ENCODE results near the gene KRT84. TPM values are rescaled to one million over a fixed set of nuclear protein-coding genes. Genes with fewer than 3 reads are reported as not detected.

KRT84 gene
- total RNA-seq, 3 donors from 2014 or later (not counting 1 experiment from before 2014, with no cell fraction given) = not detected

- H3K27ac ChIP-seq (ENCODE audit: low read length) = no peak within 1 kb of the TSS
- H3K4me3 ChIP-seq (ENCODE audit: low read length) = no peak within 1 kb of the TSS
- Mint-ChIP-seq H3K27me3 (ENCODE audit: low read depth in 2 of 2) (peaks cover 55 to 63% of the 10 kb centered on the region in 2 donors), H3K36me3 (no peaks in the 10 kb centered on the region), H3K27ac (no peak within 1 kb of the TSS), H3K9me3 (no peaks in the 10 kb centered on the region), H3K4me1 (peaks cover 2 to 13% of the 10 kb centered on the region in 2 donors), H3K4me3 (no peak within 1 kb of the TSS)
- ATAC-seq (no peak), DNase-seq (no peak)
- H3K9me3 ChIP-seq (ENCODE audit: control insufficient read depth, insufficient read depth, low read length) = no peaks in the 10 kb centered on the region
- TF ChIP-seq CTCF (IDR thresholded peaks at IDR 0.05) = no peak
- intact Hi-C loops (cut with micrococcal nuclease) = no loop called here
- H3K27me3 ChIP-seq (ENCODE audit: control insufficient read depth, insufficient read depth, low read length) = peaks cover 17% of the 10 kb centered on the region
- WGBS (ENCODE audit: insufficient coverage) = 89% methylated on average over 42 of the region's 42 CpGs
- no peaks in the 10 kb centered on the region for H3K36me3 ChIP-seq (ENCODE audit: control insufficient read depth, insufficient read depth, low read length)
- H3K4me1 ChIP-seq (ENCODE audit: control insufficient read depth, insufficient read depth, low read length) = peaks cover 8% of the 10 kb centered on the region
These were observed 18.5 kb downstream of the KRT84 start, which contains the start of gene KRT85 for GRCh38 chr12:52366738-52367485. Gene KRT85 (minus strand): TSS chr12:52367481. CDS start chr12:52367405, 76 bp downstream.

- no peaks in the 10 kb centered on the region for H3K9me3 Mint-ChIP-seq
- H3K4me1 Mint-ChIP-seq = peaks cover 21 to 30% of the 10 kb centered on the region in 2 donors
- peaks cover 44 to 61% of the 10 kb centered on the region in 2 donors for H3K27me3 Mint-ChIP-seq (ENCODE audit: low read depth in 2 of 2)
- TF ChIP-seq CTCF (IDR thresholded peaks at IDR 0.05) = no peak
- Histone ChIP-seq H3K27ac (ENCODE audit: low read length) (no peak overlapping the region), H3K36me3 (ENCODE audit: control insufficient read depth, insufficient read depth, low read length) (no peaks in the 10 kb centered on the region), H3K9me3 (ENCODE audit: control insufficient read depth, insufficient read depth, low read length) (no peaks in the 10 kb centered on the region), H3K4me1 (ENCODE audit: control insufficient read depth, insufficient read depth, low read length) (peaks cover 23% of the 10 kb centered on the region), H3K27me3 (ENCODE audit: control insufficient read depth, insufficient read depth, low read length) (peaks cover 24% of the 10 kb centered on the region), H3K4me3 (ENCODE audit: low read length) (no peak overlapping the region)
- no peak overlapping the region for H3K27ac Mint-ChIP-seq
- no peak for ATAC-seq
- 85% methylated on average over 14 of the region's 14 CpGs for WGBS (ENCODE audit: insufficient coverage)
- intact Hi-C loops (cut with micrococcal nuclease) = no loop called here
- DNase-seq = no peak
- H3K36me3 Mint-ChIP-seq = no peaks in the 10 kb centered on the region
- H3K4me3 Mint-ChIP-seq = no peak overlapping the region
These were observed 20.5 kb downstream of the KRT84 start for GRCh38 chr12:52364901-52365489.

GRCh38 chr12:52364061-52364460, 21.4 kb downstream of the KRT84 start:
- Mint-ChIP-seq H3K27me3 (ENCODE audit: low read depth in 2 of 2) (peaks cover 50 to 64% of the 10 kb centered on the region in 2 donors), H3K36me3 (no peaks in the 10 kb centered on the region), H3K27ac (no peak overlapping the region), H3K4me1 (peaks cover 30 to 40% of the 10 kb centered on the region in 2 donors), H3K9me3 (no peaks in the 10 kb centered on the region), H3K4me3 (no peak overlapping the region)
- no peak for TF ChIP-seq CTCF (IDR thresholded peaks at IDR 0.05)
- ATAC-seq = no peak
- H3K4me3 ChIP-seq (ENCODE audit: low read length) = no peak overlapping the region
- no peak for DNase-seq
- H3K4me1 ChIP-seq (ENCODE audit: control insufficient read depth, insufficient read depth, low read length) = peaks cover 33% of the 10 kb centered on the region
- no peaks in the 10 kb centered on the region for H3K36me3 ChIP-seq (ENCODE audit: control insufficient read depth, insufficient read depth, low read length)
- intact Hi-C loops (cut with micrococcal nuclease) = no loop called here
- 95% methylated on average over 5 of the region's 7 CpGs for WGBS (ENCODE audit: insufficient coverage)
- peaks cover 23% of the 10 kb centered on the region for H3K27me3 ChIP-seq (ENCODE audit: control insufficient read depth, insufficient read depth, low read length)
- no peak overlapping the region for H3K27ac ChIP-seq (ENCODE audit: low read length)
- no peaks in the 10 kb centered on the region for H3K9me3 ChIP-seq (ENCODE audit: control insufficient read depth, insufficient read depth, low read length)
